Activated CD8-positive, alpha-beta memory T cell treated with anti-CD3 and anti-CD28 coated beads, Interleukin-2, amount 50 U/mL, for 1 hour (primary cell): ENCODE results near the gene RGS9.
"Not testable (repeated sequence)": the region's sequence is repeated elsewhere in the genome, so short reads cannot be mapped to it uniquely, and the experiment has no call there.

ENCODE experiments used
- DNase-seq: peaks from one replicate; pipeline ENCODE4 v3.0.0-alpha.2; 2020; ENCODE audit errors: extremely low read depth

Gene RGS9

DNA sequence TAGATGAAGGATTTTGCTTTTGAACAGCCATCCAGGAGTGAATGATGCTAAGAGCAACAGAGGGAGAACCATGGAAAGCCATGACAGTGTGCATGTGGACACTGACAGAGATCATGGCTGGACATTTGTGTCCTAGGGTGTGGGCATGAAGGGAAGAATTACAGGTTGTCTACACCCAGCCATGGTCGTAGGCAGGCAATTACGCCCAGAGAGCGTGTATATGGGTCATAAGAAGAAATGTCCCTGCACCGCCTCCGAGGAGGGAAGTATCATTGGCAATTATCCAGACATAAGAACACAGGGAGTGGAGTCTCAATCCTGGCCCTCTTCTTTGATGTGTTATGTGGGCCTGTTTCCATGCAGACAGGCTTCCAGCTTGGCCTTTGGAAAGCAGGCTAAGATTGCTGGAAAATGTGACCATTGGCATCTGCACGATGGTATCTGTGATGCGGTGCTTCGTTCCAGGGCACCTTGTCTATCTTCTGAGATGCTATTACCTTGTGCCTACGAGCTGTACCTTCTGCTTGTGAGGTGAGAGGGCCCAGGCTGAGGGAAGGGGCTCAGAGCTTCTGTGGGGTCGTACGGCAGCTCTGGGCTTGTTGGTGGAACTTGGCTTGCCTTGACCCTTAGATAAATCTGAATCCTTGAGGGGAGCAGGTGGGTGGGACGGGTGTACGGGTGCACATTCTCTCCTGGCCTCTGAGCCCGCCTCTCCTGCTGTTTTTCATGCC lies 19.8 kb downstream of the RGS9 start:
- no peak for DNase-seq

DNA sequence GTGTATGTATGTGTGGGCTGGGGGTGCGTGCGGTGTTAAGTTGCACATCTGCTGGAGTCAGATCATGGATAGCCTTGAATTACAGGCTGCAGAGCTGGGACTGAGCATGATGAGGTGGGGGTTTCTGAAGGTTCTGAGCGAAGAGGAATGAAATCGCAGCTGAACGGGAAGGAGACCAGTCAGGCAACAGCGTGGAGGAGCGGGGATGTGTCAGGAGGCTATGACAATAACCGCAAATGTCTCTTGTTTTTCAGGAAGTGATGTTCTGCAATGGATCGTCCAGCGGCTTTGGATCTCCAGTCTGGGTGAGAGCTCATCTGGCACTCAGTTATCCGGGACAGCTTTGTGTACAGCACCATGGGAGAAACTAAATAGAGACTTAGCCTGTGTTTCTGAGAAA lies 20.9 kb downstream of the RGS9 start:
- DNase-seq = no peak

GRCh38 chr17:65158622-65159021 lies 21.5 kb downstream of the RGS9 start:
- DNase-seq = no peak

DNA sequence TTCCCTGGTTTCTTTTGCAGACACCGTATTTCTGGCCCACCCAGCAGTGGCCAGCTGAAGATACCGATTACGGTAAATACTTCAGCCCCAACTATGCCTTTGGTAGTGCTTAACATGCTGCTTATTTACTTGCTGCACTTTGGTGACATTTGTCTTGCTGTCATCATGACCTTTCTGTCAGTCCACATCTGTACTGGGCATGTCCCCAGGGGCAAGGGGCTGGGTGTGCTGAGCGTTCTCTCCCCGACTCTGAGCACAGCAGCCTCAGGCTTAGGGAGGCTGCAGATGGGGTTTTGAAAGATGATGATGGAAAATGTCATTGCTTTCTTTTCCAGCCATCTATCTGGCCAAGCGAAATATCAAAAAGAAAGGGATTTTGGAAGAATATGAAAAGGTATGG lies 23.3 kb downstream of the RGS9 start:
- DNase-seq = no peak

DNA sequence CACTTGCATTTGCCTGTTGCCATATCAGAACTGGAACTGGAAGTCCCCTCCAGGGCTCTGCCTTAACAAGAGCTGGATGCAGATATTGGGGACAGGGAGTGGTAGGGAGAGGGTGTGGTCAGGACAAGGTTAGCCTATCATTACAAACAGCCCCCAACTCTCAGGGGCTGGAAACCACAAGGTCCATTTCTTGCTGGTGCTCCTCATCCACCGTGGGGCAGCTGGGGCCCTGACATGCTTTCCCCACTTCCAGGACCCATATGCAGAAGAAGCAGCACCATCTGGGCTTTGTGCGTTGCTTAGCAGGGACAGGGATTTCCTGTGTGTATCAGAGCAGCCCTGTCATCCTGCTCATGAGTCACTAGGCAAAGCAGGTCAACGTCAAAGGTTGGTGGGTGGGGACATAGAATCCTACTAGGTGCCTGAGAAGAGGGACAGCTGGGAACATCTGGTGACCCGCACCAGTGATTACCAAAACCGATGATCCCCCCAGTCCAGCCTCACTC lies 26.9 kb downstream of the RGS9 start:
- no peak for DNase-seq

DNA sequence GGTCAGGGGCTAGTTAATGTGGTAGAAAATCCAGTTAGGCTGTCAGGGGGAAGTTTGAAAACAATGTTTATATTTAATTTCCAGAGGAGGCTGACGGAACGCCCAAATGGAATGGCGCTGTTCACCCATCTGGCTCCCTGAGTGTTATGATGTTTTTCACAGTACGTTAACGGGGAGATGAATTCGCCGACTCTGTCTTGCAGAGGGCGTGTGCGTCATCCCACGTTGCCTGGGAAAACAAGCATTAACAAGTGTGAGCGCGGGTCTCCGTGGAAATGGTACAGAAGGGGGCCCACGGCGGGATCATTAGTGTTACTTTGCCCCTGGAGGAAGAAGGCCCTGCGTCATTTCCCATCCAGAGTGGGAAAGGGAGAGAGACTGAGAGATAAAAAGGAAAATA lies 29.6 kb downstream of the RGS9 start:
- no peak for DNase-seq

- DNase-seq = no peak
These were observed 30.4 kb downstream of the RGS9 start for GRCh38 chr17:65167566-65167965.

GRCh38 chr17:65169691-65170090 lies 32.5 kb downstream of the RGS9 start:
- no peak for DNase-seq

- DNase-seq = no peak
These were observed 33.7 kb downstream of the RGS9 start for GRCh38 chr17:65170839-65171238.

GRCh38 chr17:65171752-65172151 lies 34.6 kb downstream of the RGS9 start:
- DNase-seq = no peak

- no peak for DNase-seq
These were observed 35.4 kb downstream of the RGS9 start for GRCh38 chr17:65172496-65173136.

DNA sequence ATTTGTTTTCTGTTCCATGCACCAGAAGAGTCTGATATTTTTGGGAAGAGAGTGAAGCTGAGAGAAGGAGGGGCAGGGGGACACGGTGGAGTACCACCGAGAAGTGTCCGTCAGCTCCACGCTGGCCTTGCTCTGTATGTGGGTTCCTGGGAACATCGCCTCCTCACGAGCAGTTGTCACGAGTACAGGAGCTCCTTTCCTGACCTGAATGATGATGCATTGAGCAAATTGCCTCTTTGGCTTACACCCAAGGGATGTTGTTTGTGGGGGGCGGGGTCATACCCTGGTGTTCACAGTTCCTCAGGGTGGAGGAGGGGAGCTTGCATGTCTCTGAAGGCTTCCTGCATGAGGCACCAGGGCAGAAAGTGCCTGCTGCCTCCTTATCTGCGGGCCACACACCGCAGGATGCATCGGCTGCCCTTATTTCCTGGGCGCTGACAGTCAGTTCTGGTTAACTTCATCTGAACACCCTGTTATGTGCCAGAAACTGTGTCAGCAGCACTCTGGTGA lies 36.2 kb downstream of the RGS9 start:
- DNase-seq = peak; percentile 11

- DNase-seq = no peak
These were observed 37.0 kb downstream of the RGS9 start for GRCh38 chr17:65173976-65174683.

GRCh38 chr17:65174974-65175373 lies 37.8 kb downstream of the RGS9 start:
- DNase-seq = no peak

DNA sequence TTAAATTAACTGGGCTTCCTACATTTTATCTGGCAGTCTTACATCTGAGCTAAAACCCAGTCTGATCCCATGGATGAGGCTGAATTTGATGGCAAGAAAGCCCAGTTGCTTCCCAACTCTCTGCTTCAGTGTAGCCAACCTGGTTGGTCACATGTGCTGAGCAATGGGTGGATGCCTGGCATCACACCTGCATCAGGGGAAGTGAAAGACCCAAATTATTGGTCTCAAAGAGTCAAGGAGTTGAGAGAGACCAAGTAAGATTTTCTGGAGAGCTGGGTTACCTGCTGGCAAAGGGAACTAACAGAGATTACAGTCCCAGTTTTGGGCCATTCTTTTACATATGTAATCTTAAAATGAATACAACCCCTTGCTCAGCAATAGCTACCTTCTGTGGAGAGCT lies 38.8 kb downstream of the RGS9 start:
- no peak for DNase-seq

DNA sequence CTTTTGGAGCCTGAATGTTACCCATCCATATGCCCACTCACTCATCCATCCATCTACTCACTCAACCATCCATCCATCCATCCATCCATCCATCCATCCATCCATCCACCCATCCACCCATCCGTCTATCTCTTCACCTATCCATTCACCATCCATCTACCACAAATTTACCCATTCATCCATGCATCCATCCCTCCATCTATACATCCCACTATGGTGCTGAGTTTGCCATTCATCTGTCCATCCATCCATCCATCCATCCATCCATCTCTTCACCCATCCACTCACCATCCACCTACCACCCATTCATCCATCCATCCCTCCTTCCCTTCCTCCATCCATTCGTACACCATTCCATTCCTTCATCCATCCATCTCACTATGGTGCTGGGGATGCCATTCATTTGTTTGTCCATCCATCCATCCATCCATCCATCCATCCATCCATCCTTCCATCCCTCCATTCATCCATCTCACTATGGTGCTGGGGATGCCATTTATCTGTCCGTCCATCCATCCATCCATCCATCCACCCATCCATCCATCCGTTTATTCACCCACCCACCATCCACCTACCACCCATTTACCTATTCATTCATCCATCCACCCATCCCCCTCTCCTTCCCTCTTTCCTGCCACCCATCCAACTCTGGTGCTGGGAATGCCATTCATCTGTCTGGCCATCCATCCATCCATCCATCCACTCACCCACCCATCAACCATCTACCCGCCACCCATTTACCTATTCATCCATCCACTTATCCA lies 39.7 kb downstream of the RGS9 start:
- no peak for DNase-seq

GRCh38 chr17:65177901-65178300 lies 40.7 kb downstream of the RGS9 start:
- no peak for DNase-seq

DNA sequence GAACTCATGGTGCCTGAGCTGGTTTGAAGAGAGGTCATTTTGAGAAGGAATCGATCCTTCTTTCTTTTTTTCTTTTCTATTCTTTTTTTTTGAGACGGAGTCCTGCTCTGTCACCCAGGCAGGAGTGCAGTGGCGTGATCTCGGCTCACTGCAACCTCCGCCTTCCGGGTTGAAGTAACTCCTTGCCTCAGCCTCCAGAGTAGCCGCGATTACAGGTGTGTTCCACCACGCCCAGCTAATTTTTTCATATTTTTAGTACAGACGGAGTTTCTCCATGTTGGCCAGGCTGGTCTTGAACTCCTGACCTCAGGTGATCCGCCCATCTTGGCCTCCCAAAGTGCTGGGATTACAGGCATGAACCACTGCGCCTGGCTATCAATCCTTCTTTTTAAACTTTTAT lies 43.1 kb downstream of the RGS9 start:
- not testable (repeated sequence) for DNase-seq

DNA sequence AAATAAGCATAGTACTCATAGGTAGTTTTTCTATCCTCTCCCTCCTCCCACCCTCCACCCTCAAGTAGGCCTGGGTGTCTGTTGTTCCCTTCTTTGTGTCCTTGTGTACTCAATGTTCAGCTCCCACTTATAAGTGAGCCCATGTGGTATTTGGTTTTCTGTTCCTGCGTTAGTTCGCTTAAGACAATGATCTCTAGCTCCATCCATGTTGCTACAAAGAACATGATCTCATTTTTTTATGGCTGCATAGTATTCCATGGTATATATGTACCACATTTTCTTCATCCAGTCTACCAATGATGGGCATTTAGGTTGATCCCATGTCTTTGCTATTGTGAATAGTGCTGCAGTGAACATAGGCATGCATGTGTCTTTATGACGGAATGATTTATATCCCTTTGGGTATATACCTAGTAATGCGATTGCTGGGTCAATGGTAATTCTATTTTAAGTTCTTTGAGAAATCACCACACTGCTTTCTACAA lies 43.6 kb downstream of the RGS9 start:
- DNase-seq = not testable (repeated sequence)

DNA sequence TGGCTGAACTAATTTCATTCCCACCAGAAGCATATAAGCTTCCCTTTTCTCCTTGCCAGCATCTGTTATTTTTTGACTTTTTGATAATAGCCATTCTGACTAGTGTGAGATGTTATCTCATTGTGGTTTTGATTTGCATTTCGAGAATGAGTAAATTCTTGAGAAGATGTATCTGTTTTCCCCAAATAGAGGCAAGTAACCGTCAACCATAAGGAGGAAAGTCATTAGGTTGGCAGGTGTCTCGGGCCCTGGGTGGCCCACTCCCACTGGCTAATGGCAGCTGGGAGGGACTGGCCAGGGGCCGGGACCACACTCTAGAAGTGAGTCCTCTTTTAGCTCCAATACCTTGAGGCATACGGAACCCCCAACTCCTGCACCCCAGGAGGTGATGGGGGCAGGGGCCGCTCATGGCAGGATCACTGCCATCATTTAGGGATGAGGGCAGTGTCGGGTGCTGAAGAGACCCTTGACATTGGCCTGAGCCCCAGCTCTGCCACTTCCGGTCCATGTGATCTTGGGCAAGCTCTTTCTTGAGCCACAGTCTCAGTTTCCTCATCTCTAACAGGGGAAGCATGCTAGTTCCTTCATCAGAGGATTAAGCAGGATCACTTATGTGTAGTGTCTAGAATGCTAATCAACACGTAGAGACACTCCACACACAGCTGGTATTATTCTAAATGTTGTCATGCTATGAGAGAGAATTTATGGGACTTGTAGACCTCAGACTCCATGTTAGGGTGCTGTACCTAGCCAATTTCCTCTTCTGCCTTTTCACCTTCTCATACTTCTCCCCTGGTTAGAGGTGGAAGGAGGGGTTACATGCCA lies 44.3 kb downstream of the RGS9 start:
- no peak for DNase-seq

DNA sequence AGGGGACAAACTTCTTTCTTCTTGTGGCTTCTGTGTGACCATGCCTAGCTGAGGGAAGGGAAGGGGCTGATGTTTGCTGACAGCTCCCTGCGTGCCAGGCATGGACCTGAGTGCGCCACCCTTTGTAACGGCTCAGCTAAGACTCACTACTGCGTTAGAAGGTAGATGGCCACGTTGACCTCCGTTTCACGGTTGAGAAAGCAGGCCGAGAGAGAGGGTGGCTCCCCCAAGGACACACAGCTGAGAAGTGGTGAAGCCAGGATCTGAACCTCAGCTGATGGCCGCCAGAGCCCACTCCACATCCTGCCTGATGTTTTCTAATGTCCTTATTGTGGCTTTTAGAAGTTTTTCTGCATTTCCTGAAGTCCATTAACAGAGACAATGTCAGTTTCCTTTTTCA lies 45.1 kb downstream of the RGS9 start:
- DNase-seq = no peak
